NCI-H2029 (cell line): Measurements from ENCODE around the gene NSF.
"Not testable (repeated sequence)": the region's sequence is repeated elsewhere in the genome, so short reads cannot be mapped to it uniquely, and the experiment has no call there.

Experiments
- DNase-seq: peaks from one replicate; lab custom pipeline; 2025; lab: John Stamatoyannopoulos, UW

NSF gene

GRCh38 chr17:46590157-46591146, at the start of gene NSF:
NSF (plus strand) TSS chr17:46590669; CDS start chr17:46590776, 107 bp downstream.
- not testable (repeated sequence) for DNase-seq

GRCh38 chr17:46548607-46549006, 41.9 kb upstream of the NSF start:
- DNase-seq: not testable (repeated sequence)

- not testable (repeated sequence) for DNase-seq
These were observed 31.3 kb upstream of the NSF start for GRCh38 chr17:46559155-46559554.

GRCh38 chr17:46560048-46560447, 30.4 kb upstream of the NSF start:
- DNase-seq: not testable (repeated sequence)

- not testable (repeated sequence) for DNase-seq
These were observed 24.2 kb upstream of the NSF start for GRCh38 chr17:46566284-46566683.

GRCh38 chr17:46566980-46567379, 23.5 kb upstream of the NSF start:
- DNase-seq: not testable (repeated sequence)

- not testable (repeated sequence) for DNase-seq
These were observed 18.7 kb upstream of the NSF start for GRCh38 chr17:46571796-46572195.

GRCh38 chr17:46579083-46580075, 11.1 kb upstream of the NSF start, which contains the start of gene ARL17A:
ARL17A (minus strand) TSS chr17:46579691; CDS start chr17:46576322, 3,369 bp downstream.
- not testable (repeated sequence) for DNase-seq

- not testable (repeated sequence) for DNase-seq
These were observed 10.4 kb upstream of the NSF start for GRCh38 chr17:46580082-46580481.

GRCh38 chr17:46585444-46585843, 5.0 kb upstream of the NSF start:
- not testable (repeated sequence) for DNase-seq

- DNase-seq: not testable (repeated sequence)
These were observed 863 bp downstream of the NSF start for GRCh38 chr17:46591332-46591731.

- not testable (repeated sequence) for DNase-seq
These were observed 8.0 kb downstream of the NSF start for GRCh38 chr17:46598344-46598931.

GRCh38 chr17:46600767-46601166, 10.3 kb downstream of the NSF start:
- not testable (repeated sequence) for DNase-seq

GRCh38 chr17:46603125-46603524, 12.7 kb downstream of the NSF start:
- DNase-seq: not testable (repeated sequence)

- DNase-seq: not testable (repeated sequence)
These were observed 20.8 kb downstream of the NSF start for GRCh38 chr17:46611304-46611703.

- not testable (repeated sequence) for DNase-seq
These were observed 23.4 kb downstream of the NSF start for GRCh38 chr17:46613876-46614275.

GRCh38 chr17:46617121-46617520, 26.7 kb downstream of the NSF start:
- DNase-seq: not testable (repeated sequence)

- DNase-seq: not testable (repeated sequence)
These were observed 28.5 kb downstream of the NSF start for GRCh38 chr17:46618975-46619374.

- DNase-seq: not testable (repeated sequence)
These were observed 33.3 kb downstream of the NSF start for GRCh38 chr17:46623790-46624189.

- not testable (repeated sequence) for DNase-seq
These were observed 34.3 kb downstream of the NSF start for GRCh38 chr17:46624726-46625125.

GRCh38 chr17:46627452-46627851, 37.0 kb downstream of the NSF start:
- DNase-seq: not testable (repeated sequence)
